ACHN (cell line): Measurements from ENCODE around the gene KCNH3.
A peak's percentile ranks its signal among the peaks of the same experiment; 100 is the strongest.

Source experiments
- DNase-seq: peaks from one replicate; pipeline ENCODE4 v3.0.0-alpha.2; 2015
- in situ Hi-C: cut with HindIII; loops from 2 replicates; pipeline ENCODE4 v1.10.0; 2017; ENCODE audit warnings: low sequenced_read_pairs, low pct_ligation_motif_present, low pct_unique_long_range_greater_than_20kb

The KCNH3 gene

GRCh38 chr12:49554266-49554665, 15.4 kb downstream of the KCNH3 start:
- in situ Hi-C loops = no loop called here

GRCh38 chr12:49555631-49556390, 17.0 kb downstream of the KCNH3 start:
- in situ Hi-C loops = no loop called here
- DNase-seq = no peak

More at GRCh38 chr12:49554266-49554665, 15.4 kb downstream of the KCNH3 start:
- DNase-seq = no peak

- no peak for DNase-seq
- in situ Hi-C loops = no loop called here
Measured at GRCh38 chr12:49556391-49557186, 17.8 kb downstream of the KCNH3 start.

DNA sequence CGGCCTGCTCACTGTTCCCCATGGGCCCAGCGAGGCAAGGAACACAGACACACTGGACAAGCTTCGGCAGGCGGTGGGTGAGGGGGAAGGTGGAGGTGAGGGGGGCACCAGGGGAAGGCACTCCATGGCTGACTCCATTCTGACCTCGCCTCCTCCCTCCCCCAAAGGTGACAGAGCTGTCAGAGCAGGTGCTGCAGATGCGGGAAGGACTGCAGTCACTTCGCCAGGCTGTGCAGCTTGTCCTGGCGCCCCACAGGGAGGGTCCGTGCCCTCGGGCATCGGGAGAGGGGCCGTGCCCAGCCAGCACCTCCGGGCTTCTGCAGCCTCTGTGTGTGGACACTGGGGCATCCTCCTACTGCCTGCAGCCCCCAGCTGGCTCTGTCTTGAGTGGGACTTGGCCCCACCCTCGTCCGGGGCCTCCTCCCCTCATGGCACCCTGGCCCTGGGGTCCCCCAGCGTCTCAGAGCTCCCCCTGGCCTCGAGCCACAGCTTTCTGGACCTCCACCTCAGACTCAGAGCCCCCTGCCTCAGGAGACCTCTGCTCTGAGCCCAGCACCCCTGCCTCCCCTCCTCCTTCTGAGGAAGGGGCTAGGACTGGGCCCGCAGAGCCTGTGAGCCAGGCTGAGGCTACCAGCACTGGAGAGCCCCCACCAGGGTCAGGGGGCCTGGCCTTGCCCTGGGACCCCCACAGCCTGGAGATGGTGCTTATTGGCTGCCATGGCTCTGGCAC, 18.5 kb downstream of the KCNH3 start:
- DNase-seq = no peak
- in situ Hi-C loops = no loop called here

GRCh38 chr12:49557917-49558215, 19.0 kb downstream of the KCNH3 start:
- in situ Hi-C loops = no loop called here
- DNase-seq = peak; percentile 22

DNA sequence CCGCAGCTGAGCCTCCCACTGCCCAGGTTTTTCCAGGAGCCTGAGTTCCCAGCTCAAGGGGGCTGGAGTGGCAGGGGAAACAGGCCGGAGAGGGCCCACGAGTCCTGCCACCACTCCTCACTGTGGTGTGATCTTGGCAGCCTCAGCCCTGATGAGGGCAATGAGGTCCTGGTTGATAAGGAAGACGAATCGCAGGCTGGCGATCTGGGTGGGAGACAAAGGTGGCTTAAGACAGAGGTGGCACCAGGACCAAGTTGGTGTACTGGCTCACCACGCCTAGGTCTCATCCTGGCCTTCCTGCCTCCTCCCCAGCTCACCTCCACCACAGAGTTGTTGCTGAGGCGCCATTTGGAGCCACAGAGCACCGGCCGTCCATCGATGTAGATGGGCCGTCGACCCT, 19.7 kb downstream of the KCNH3 start:
- DNase-seq = no peak
- in situ Hi-C loops = no loop called here

GRCh38 chr12:49559011-49559675, 20.3 kb downstream of the KCNH3 start:
- no peak for DNase-seq
- in situ Hi-C loops = no loop called here

DNA sequence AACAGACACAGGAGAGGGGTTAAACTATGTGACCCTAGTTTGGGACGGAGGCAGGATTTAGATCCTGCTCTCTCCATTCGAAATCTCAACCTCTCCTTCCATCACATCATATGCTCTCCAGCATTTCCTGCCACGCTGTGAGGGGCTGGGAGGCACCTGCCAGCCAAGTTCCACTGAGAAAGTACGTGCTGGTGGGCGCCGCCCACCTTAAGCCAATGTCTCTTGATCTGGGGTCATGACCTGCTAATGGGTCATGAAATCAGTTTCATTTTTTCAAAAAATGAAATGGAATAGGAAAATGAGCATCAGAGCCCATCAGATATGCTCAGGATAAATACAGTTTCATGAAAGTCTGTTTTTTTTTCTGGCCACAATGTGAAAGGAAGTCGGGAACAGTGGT, 21.9 kb downstream of the KCNH3 start:
- in situ Hi-C loops = no loop called here

GRCh38 chr12:49562233-49562632, 23.4 kb downstream of the KCNH3 start:
- in situ Hi-C loops = no loop called here
- no peak for DNase-seq

More for the DNA sequence above, 21.9 kb downstream of the KCNH3 start:
- DNase-seq = no peak

DNA sequence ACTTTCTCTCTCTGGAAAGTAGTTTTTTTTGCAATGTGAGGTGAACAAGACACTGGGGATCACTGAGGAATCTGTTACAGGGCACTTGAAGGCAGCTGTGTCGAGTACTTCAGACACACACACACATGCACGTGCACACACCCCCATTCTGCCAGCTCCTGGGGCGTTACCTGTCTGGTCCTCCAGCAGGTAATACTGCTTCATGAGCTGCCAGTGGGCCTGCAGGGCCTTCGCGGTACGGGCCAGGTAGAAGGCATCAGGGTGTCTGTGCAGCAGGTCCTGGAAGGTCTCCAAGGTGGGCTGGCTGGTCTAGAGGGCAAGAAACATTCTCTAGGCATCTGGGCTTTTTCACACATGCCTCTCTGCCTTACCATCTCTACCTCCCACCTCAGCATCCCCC, 24.0 kb downstream of the KCNH3 start:
- in situ Hi-C loops = no loop called here
- DNase-seq = no peak

- no peak for DNase-seq
- in situ Hi-C loops = no loop called here
Measured at GRCh38 chr12:49563951-49564685, 25.3 kb downstream of the KCNH3 start.

DNA sequence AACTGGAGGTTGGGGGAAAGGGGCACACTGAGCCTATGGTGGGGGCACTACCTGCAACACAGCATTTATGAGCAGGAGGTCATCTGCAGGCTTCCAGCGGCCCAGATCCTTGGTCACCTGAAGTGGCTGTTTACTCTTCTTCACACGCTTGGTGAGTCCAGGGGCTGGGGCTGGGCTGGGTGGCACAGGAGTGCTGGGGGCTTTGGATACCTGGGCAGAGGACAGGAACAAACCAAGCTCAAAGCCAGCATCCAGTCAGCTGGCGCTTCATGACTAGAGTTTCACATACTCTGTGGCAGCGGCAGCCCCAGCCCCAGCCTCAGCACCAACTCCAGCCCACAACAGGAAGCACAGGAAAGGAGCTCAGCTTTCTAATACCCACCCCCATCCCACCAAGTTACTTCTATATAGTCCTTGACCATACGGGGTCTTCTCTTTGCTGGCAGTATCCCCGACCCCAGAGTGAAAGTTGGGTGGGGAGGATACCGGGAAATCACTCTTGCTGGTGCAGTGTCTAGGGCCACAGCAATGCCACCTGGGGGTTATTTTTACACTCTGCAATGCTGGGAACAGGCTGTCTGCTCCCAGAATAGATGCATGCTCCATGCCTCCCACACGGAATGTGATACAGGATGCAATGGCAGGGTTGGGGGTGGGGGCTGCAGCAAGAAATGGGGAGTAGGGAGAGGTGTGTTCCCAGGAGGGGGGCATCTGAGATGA, 26.0 kb downstream of the KCNH3 start:
- in situ Hi-C loops = no loop called here
- DNase-seq = no peak

- in situ Hi-C loops = no loop called here
- DNase-seq = no peak
Measured at GRCh38 chr12:49565406-49566265, 26.8 kb downstream of the KCNH3 start.

DNA sequence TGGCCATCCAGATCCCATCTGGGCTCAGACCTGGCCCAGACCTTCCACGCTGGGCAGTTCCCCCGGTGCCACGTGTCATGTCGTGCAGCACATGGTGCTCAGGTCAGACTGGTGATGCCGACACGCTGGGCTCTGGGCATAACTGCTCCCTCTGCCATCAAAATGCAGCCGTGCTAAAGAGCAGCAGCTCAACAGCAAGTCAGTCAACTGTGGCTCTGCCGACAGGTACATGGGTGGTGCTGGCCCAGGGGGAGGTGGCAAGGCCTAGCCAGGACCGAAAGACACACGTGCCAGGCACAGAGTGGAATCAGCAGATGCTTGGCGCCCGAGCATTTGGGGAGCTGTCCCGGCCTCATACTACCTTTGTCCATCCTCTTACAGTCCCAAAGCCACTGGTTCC, 27.5 kb downstream of the KCNH3 start:
- in situ Hi-C loops = no loop called here
- no peak for DNase-seq

- in situ Hi-C loops = no loop called here
- no peak for DNase-seq
Measured at GRCh38 chr12:49567302-49567610, 28.4 kb downstream of the KCNH3 start.

GRCh38 chr12:49567611-49568441, 29.0 kb downstream of the KCNH3 start, which contains the start of gene MCRS1:
Gene MCRS1, minus strand, starts transcription at chr12:49568142. Its CDS starts 1,411 bp downstream, at chr12:49566731.
- in situ Hi-C loops = no loop called here
- DNase-seq = peak; percentile 97
